ENCODE results near the gene TACR1. TPM values are rescaled to one million over a fixed set of nuclear protein-coding genes. Genes with fewer than 3 reads are reported as not detected.

TACR1 gene
- total and polyA plus RNA-seq, 2 of the 13 experiments (the other 11 are each of a cell fraction or from before 2014, with no cell fraction given): not detected

DNA sequence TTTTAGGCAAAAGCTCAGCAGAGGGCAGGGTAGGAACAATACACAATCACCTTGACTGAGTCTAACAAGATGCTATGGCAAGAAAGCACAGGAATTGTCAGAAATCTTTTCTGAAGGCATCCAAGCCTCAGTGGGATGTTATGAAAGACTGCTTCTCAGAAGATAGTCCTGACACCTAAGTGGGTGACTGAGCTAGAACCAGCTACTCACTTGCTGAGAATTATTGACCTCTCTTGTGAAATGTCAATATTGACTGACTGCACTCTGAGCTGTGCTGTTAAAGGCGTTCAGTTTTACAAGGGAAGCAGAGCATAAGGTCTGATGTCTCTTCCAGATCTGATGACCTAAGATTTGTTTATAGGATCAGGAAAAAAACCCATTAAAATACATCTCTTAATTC, 46.1 kb downstream of the TACR1 start (continued):
- TF ChIP-seq GATA4 (IDR thresholded peaks at IDR 0.05; ENCODE audit: borderline replicate concordance, low read depth) (no peak), ZNF615 (CRISPR knock-in tag; IDR thresholded peaks at IDR 0.05; ENCODE audit: borderline replicate concordance) (no peak), ZNF292 (CRISPR knock-in tag; IDR thresholded peaks at IDR 0.05; ENCODE audit: borderline replicate concordance, low read depth) (peak; percentile 97; the same call in 1 of the 2 replicates), ZNF672 (CRISPR knock-in tag; IDR thresholded peaks at IDR 0.05) (no peak), ZNF530 (CRISPR knock-in tag; IDR thresholded peaks at IDR 0.05; ENCODE audit: low read depth) (no peak), NFIC (IDR thresholded peaks at IDR 0.05; ENCODE audit: low read length) (peak; percentile 81), ZNF160 (CRISPR knock-in tag; IDR thresholded peaks at IDR 0.05) (no peak; the same call in 1 of the 2 replicates), ZSCAN31 (CRISPR knock-in tag; IDR thresholded peaks at IDR 0.05; ENCODE audit: low read depth) (no peak), ZNF253 (CRISPR knock-in tag; IDR thresholded peaks at IDR 0.05; ENCODE audit: borderline replicate concordance) (no peak), KMT2A (CRISPR knock-in tag; IDR thresholded peaks at IDR 0.05) (peak; percentile 41; the same call in 1 of the 2 replicates), ZFX (CRISPR knock-in tag; IDR thresholded peaks at IDR 0.05; ENCODE audit: low read depth) (no peak), TBX2 (CRISPR knock-in tag; IDR thresholded peaks at IDR 0.05; ENCODE audit: borderline replicate concordance) (peak; percentile 95), ZNF468 (CRISPR knock-in tag; IDR thresholded peaks at IDR 0.05) (no peak), PAX8 (CRISPR knock-in tag; IDR thresholded peaks at IDR 0.05; ENCODE audit: borderline replicate concordance) (0 out of 2 replicates have a peak, but pooled peaks have one; percentile 64), HMGA1 (CRISPR knock-in tag; conservative IDR thresholded peaks at IDR 0.05) (no peak), ZNF782 (CRISPR knock-in tag; IDR thresholded peaks at IDR 0.05; ENCODE audit: borderline replicate concordance) (peak; percentile 79; the same call in 1 of the 2 replicates), SOX5 (CRISPR knock-in tag; IDR thresholded peaks at IDR 0.05; ENCODE audit: borderline replicate concordance) (peak; percentile 88), HOXA9 (CRISPR knock-in tag; IDR thresholded peaks at IDR 0.05; ENCODE audit: borderline replicate concordance) (no peak), AGO1 (IDR thresholded peaks at IDR 0.05; ENCODE audit: low read depth, low read length, poor library complexity, severe bottlenecking) (no peak), CHD2 (IDR thresholded peaks at IDR 0.05; ENCODE audit: low read depth, low read length) (no peak), CHD4 (IDR thresholded peaks at IDR 0.05; ENCODE audit: borderline replicate concordance, low read length) (no peak), GTF3A (CRISPR knock-in tag; conservative IDR thresholded peaks at IDR 0.05) (no peak), ZNF12 (CRISPR knock-in tag; IDR thresholded peaks at IDR 0.05) (peak; percentile 91)
- TF ChIP-seq, protein P1, sequence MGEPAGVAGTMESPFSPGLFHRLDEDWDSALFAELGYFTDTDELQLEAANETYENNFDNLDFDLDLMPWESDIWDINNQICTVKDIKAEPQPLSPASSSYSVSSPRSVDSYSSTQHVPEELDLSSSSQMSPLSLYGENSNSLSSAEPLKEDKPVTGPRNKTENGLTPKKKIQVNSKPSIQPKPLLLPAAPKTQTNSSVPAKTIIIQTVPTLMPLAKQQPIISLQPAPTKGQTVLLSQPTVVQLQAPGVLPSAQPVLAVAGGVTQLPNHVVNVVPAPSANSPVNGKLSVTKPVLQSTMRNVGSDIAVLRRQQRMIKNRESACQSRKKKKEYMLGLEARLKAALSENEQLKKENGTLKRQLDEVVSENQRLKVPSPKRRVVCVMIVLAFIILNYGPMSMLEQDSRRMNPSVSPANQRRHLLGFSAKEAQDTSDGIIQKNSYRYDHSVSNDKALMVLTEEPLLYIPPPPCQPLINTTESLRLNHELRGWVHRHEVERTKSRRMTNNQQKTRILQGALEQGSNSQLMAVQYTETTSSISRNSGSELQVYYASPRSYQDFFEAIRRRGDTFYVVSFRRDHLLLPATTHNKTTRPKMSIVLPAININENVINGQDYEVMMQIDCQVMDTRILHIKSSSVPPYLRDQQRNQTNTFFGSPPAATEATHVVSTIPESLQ (CRISPR knock-in tag; conservative IDR thresholded peaks at IDR 0.05): no peak
- TF ChIP-seq, protein P2, sequence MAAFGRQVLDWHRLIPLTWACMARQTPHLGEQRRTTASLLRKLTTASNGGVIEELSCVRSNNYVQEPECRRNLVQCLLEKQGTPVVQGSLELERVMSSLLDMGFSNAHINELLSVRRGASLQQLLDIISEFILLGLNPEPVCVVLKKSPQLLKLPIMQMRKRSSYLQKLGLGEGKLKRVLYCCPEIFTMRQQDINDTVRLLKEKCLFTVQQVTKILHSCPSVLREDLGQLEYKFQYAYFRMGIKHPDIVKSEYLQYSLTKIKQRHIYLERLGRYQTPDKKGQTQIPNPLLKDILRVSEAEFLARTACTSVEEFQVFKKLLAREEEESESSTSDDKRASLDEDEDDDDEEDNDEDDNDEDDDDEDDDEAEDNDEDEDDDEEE (CRISPR knock-in tag; IDR thresholded peaks at IDR 0.05): no peak
- TF ChIP-seq, protein P3, sequence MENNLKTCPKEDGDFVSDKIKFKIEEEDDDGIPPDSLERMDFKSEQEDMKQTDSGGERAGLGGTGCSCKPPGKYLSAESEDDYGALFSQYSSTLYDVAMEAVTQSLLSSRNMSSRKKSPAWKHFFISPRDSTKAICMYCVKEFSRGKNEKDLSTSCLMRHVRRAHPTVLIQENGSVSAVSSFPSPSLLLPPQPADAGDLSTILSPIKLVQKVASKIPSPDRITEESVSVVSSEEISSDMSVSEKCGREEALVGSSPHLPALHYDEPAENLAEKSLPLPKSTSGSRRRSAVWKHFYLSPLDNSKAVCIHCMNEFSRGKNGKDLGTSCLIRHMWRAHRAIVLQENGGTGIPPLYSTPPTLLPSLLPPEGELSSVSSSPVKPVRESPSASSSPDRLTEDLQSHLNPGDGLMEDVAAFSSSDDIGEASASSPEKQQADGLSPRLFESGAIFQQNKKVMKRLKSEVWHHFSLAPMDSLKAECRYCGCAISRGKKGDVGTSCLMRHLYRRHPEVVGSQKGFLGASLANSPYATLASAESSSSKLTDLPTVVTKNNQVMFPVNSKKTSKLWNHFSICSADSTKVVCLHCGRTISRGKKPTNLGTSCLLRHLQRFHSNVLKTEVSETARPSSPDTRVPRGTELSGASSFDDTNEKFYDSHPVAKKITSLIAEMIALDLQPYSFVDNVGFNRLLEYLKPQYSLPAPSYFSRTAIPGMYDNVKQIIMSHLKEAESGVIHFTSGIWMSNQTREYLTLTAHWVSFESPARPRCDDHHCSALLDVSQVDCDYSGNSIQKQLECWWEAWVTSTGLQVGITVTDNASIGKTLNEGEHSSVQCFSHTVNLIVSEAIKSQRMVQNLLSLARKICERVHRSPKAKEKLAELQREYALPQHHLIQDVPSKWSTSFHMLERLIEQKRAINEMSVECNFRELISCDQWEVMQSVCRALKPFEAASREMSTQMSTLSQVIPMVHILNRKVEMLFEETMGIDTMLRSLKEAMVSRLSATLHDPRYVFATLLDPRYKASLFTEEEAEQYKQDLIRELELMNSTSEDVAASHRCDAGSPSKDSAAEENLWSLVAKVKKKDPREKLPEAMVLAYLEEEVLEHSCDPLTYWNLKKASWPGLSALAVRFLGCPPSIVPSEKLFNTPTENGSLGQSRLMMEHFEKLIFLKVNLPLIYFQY (CRISPR knock-in tag; IDR thresholded peaks at IDR 0.05; ENCODE audit: borderline replicate concordance): peak; percentile 59; the same call in 1 of the 2 replicates
